ENCODE data around the gene TESK1.
"Not testable (repeated sequence)": the region's sequence is repeated elsewhere in the genome, so short reads cannot be mapped to it uniquely, and the experiment has no call there.

The TESK1 gene

GRCh38 chr9:35583521-35583920, 21.5 kb upstream of the TESK1 start:
- DNase-seq = not testable (repeated sequence)

DNA sequence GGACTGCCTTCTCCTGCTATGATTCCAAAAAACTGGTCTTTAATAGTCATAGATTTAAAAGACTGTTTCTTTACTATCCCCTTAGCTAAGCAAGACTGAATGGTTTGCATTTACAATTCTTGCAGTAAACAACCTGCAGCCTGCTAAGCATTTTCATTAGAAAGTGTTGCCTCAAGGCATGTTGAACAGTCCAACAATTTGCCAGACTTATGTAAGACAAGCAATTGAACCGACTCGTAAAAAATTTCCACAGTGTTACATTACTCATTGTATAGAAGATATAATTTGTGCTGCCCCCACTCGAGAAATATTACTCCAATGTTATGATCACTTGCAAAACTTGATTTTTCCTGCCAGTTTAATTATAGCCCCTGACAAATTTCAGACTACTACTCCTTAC, 20.4 kb upstream of the TESK1 start:
- not testable (repeated sequence) for DNase-seq

DNA sequence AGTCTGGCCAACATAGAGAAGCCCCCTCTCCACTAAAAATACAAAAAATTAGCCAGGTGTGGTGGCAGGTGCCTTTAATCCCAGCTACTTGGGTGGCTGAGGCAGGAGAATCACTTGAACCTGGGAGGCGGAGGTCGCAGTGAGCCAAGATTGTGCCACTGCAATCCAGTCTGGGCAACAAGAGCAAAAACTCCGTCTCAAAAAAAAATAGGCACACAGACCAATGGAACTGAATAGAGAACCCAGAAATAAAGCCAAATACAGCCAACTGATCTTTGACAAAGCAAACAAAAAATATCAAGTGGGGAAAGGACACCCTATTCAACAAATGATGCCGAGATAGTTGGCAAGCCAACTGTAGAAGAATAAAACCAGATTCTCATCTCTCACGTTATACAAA, 16.6 kb upstream of the TESK1 start:
- DNase-seq = not testable (repeated sequence)

- DNase-seq = no peak
Observed at GRCh38 chr9:35593581-35593980, 11.5 kb upstream of the TESK1 start.

GRCh38 chr9:35594471-35594870, 10.6 kb upstream of the TESK1 start:
- DNase-seq = no peak

DNA sequence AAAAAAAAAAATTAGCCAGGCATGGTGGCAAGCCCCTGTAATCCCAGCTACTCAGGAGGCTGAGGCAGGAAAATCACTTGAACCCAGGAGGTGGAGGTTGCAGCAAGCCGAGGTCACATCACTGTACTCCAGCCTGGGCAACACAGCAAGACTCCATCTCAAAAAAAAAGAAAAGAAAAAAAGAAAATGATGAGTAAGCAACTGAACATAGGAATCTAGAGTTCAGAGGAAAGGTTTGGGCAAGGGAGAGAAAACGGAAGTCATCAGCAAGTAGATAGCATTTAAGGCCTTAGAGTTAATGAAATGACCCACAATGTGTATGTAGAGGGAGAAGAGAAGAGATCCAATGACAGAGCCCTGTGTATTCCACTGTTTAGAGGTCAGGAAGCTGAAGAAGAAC, 8.2 kb upstream of the TESK1 start:
- DNase-seq = not testable (repeated sequence)

GRCh38 chr9:35598866-35599590, 6.0 kb upstream of the TESK1 start:
- DNase-seq = no peak

DNA sequence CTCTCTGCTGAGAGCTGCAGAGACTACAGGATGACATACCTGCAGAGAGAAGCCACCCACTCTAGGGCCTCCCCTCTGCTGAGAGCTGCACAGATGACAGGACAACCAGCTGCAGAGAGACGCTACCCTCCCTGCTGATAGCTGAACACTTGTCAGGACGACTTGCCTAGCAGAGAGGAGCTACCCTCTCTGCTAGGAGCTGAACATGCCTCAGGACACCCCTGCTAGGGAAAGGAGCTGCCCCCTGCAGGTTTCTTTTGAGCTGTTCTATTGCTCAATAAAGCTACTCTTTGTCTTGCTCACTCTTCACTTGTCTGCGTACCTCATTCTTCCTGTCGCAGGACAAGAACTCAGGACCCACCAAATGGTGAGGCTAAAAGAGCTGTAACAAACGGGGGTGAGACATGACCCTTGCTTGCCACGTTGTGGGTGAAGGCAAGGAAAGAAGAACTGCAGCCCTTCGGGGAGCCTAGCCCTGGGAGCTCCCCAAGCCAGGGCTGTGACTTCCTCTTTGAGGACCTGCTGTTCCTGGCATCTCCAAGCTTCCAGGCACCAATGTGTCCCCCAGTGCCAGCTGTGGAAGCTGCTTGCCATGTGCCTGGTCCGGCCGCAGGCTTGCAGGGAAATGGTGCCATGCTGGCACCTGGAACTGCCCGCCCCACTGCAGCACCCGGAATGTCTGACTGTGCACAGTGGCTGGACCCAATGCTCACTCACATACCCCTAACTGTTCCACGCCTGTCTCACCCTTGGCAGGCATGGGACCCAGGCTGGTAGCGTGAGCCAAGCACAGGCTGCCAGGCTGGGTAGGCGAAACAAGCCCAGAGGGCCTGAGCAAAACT, 5.1 kb upstream of the TESK1 start:
- no peak for DNase-seq

DNA sequence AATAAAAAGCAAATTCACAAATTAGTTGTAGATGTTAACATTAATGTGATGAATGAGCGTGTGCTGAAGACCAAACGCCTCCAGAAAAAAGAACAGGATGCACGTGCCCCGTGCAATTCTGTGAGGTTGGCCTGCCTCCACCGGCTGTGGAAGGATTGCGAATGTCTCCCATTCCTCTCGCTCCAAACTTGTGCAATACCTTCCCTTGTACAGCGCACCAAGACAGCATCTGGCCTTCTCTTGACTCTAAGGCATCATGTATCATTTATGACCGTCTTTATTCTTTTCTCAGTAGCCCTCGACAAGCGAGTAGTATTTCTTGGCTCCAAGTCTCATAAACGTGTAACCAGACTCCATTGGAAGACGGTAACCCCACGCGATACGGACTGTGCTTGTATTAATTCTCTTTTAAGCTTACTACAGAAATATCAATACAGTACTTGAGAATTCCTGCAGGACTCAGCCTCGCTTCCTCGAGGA, 1.5 kb upstream of the TESK1 start:
- peak; percentile 17 to 63 for DNase-seq

DNA sequence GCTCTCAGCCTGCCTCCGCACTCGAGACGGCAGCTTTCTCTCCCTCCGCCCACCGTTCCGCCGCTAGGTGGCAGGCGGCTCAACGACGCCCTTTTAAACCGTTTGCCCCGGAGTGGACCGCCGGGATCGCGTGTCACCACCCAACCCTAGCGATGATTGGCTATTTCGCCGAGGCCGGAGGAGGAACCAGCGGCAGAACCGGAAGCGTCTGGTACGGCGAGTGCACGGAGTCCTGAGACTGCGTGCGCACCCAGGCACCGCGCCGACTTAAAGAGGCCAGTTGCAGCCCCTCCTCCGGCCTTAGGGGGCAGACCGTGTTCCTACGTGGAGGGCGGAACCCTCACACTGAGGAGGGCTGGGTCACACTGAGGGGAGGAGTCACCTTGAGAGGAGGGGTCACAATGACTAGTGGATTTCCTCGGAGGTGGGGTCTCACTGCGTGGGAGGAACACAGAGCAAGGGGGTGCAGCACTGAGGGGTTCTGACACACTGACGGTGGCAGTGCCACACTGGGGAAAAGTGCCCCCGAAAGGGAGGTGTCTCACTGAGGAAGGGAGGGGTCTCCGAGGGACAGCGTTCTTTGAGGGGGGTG, 980 bp upstream of the TESK1 start:
- DNase-seq = peak; percentile 98 to 100

- DNase-seq = peak in 1 of 2 experiments; percentile 54
Observed at GRCh38 chr9:35605351-35606137, 482 bp downstream of the TESK1 start.

DNA sequence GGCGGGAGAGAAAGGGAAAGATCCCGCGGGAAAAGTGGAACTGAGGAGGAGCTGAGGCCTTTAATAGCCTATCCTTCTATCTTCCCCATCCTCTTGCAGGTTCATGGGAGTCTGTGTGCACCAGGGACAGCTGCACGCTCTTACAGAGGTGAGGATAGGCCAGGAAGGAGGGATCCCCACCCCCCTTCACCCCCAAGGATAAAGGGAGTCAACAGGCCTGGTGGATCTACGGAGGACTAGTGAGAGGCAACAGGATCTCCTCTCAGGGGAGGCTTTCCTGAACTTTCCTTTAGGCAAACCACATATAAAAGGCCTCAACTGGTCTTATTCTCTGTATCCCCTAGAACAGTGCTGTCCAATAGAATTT, 1.1 kb downstream of the TESK1 start:
- DNase-seq = no peak

GRCh38 chr9:35606726-35607125, 1.7 kb downstream of the TESK1 start:
- DNase-seq = no peak

DNA sequence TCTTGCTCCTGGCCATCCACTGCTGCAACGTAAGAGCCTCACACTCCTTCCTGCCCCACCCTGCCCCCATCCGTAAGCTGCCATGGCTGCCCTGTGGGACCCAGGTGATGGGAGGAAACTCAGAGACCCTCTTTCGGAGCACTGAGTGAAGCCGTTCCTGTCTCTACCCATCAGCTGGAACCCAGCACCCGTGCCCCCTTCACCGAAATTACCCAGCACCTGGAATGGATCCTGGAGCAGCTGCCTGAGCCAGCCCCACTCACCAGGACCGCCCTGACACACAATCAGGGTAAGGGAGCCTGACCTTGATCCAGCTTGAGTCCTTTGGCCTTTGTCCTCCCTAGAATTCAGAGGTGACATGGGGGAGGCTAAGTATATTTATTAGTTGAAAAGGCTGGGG, 3.2 kb downstream of the TESK1 start:
- DNase-seq = no peak

GRCh38 chr9:35609001-35609819, 4.1 kb downstream of the TESK1 start:
- DNase-seq = no peak

- DNase-seq = no peak
Observed at GRCh38 chr9:35609820-35610163, 4.7 kb downstream of the TESK1 start.

- peak in 1 of 2 experiments; percentile 37 for DNase-seq
Observed at GRCh38 chr9:35611230-35611797, 6.3 kb downstream of the TESK1 start.

- DNase-seq = not testable (repeated sequence)
Observed at GRCh38 chr9:35612066-35612465, 7.0 kb downstream of the TESK1 start.

DNA sequence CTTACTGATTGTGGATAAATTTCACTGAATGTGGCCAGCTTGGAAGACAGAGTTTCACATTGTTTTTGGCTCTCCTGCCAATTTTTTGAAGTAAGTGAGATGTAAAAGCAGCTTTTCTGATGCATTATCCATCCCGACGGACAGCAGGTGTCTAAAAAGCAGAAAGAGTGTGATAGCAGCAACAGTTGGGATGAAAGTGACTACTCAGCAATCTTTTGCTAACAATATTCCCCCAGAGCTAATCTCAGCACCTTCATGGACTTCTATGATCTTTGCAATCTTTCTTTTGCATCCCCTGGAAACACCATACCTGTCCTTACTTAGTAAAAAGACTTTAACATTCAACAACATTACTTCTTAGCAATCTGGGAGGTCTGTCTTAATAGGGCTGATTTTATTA, 7.8 kb downstream of the TESK1 start:
- DNase-seq = no peak

- DNase-seq = no peak
Observed at GRCh38 chr9:35615981-35616680, 11.1 kb downstream of the TESK1 start.

All from NCI-H446 (cell line).